ENCODE results near the gene BCL7C.

DNA sequence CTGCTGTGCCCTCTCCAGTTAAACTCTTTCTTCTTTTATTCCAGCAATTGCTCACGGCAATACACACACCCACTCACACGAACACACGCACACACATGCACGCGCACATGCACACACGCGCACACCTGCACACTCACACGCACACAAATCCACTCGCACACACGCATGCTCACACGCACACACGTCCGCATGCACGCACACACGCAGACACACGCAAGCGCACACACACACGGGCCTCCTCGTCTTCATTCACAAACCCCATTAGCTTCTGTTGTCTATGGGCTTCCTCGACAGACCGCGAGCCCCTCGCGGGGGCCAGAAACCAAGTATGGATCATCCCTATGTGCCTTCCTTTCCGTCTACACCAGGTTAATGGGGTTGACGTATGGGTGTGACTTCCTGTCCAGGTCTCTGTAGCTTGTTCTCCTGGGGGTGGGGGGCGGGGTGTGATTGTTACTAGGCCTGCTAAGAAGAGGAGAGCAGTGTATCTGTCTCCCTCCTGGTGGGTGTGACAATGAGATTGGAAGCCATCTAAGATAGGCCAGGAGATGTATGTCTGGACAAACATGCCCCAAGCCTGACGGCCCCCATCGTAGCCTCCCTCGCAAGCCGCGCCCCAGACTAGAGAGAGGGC is 1.9 kb upstream of the BCL7C start:
- TF ChIP-seq, protein P1, sequence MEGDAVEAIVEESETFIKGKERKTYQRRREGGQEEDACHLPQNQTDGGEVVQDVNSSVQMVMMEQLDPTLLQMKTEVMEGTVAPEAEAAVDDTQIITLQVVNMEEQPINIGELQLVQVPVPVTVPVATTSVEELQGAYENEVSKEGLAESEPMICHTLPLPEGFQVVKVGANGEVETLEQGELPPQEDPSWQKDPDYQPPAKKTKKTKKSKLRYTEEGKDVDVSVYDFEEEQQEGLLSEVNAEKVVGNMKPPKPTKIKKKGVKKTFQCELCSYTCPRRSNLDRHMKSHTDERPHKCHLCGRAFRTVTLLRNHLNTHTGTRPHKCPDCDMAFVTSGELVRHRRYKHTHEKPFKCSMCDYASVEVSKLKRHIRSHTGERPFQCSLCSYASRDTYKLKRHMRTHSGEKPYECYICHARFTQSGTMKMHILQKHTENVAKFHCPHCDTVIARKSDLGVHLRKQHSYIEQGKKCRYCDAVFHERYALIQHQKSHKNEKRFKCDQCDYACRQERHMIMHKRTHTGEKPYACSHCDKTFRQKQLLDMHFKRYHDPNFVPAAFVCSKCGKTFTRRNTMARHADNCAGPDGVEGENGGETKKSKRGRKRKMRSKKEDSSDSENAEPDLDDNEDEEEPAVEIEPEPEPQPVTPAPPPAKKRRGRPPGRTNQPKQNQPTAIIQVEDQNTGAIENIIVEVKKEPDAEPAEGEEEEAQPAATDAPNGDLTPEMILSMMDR (optimal IDR thresholded peaks at IDR 0.05 in 1 of 3, IDR thresholded peaks at IDR 0.05 in 1 of 3, conservative IDR thresholded peaks at IDR 0.05 in 1 of 3; ENCODE audit: extremely low read depth in 1 of 3, insufficient read depth in 2 of 3, low read length in 3 of 3): no peak
- TF ChIP-seq EZH2 (IDR thresholded peaks at IDR 0.05; ENCODE audit: low read length): no peak
